GM12878 (cell line): ENCODE results near the gene AGBL1.

Experiments
- ATF3 ChIP-seq: IDR thresholded peaks from 2 replicates; pipeline ENCODE4 v1.6.1; 2011; ENCODE audit warnings: low read depth, mild to moderate bottlenecking, low read length, moderate library complexity, borderline replicate concordance; ENCODE audit errors: extremely low read depth
- CBFB ChIP-seq: IDR thresholded peaks from 2 replicates; pipeline ENCODE4 v1.6.1; 2016; ENCODE audit warnings: antibody characterized with exemption, low read depth
- CTCF ChIP-seq, 3 experiments: IDR thresholded peaks in 2 of 3; conservative IDR thresholded peaks in 1 of 3; 2 replicates each; pipeline ENCODE4 v1.5.1; 2011; ENCODE audit warnings: low read depth in 3 of 3, low read length in 3 of 3, mild to moderate bottlenecking in 3 of 3, control low read depth in 2 of 3, moderate library complexity in 2 of 3, inconsistent platforms in 1 of 3, mixed read lengths in 1 of 3; ENCODE audit not compliant: control insufficient read depth in 2 of 3, insufficient read depth in 1 of 3; ENCODE audit errors: extremely low read depth in 1 of 3
- EZH2 ChIP-seq: IDR thresholded peaks from 2 replicates; pipeline ENCODE4 v1.6.1; 2012; ENCODE audit warnings: low read depth, mild to moderate bottlenecking, control low read depth, inconsistent platforms, low read length, borderline replicate concordance; ENCODE audit not compliant: control insufficient read depth
- HDAC6 ChIP-seq: fragments of 200-600 bp; sonication (generic); IDR thresholded peaks from one replicate; pipeline ENCODE4 v1.8.0; 2017; ENCODE audit warnings: antibody characterized with exemption; ENCODE audit not compliant: unreplicated experiment
- USF2 ChIP-seq: IDR thresholded peaks from 2 replicates; pipeline ENCODE4 v1.6.1; 2011; ENCODE audit warnings: low read depth, low read length, improper control_type of control experiment, borderline replicate concordance
- TF ChIP-seq, protein P1 (sequence below): IDR thresholded peaks from 2 replicates; pipeline ENCODE4 v1.6.1; 2011; ENCODE audit warnings: mild to moderate bottlenecking, low read depth, low read length, moderate library complexity; ENCODE audit not compliant: insufficient replicate concordance
- TF ChIP-seq, protein P2 (sequence below): fragments of 450-650 bp; IDR thresholded peaks from 2 replicates; pipeline ENCODE4 v1.6.1; 2014; ENCODE audit warnings: mild to moderate bottlenecking

DNA sequence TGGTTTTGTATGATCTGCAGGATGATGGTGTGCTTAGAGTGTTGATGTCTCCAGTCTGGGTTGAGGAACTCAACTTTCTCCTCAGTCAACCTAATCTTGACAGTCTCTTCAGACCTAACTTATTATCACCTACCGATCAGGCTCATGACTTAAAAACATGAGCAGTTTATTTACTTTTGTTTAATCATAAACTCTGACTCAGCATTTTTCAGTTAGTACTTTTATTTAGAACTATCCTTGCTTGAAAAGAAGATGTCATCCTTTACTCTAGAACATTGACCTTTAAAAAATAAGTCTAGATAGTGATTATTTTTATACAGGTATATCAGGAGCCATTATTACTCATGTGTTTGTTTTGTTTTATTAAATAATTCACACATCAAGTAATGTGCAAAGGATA is 414.8 kb downstream of the AGBL1 start:
- TF ChIP-seq CTCF (IDR thresholded peaks at IDR 0.05 in 2 of 3, conservative IDR thresholded peaks at IDR 0.05 in 1 of 3; ENCODE audit: control insufficient read depth in 2 of 3, extremely low read depth in 1 of 3, insufficient read depth in 1 of 3, low read depth in 3 of 3, low read length in 3 of 3): no peak
- TF ChIP-seq, protein P1, sequence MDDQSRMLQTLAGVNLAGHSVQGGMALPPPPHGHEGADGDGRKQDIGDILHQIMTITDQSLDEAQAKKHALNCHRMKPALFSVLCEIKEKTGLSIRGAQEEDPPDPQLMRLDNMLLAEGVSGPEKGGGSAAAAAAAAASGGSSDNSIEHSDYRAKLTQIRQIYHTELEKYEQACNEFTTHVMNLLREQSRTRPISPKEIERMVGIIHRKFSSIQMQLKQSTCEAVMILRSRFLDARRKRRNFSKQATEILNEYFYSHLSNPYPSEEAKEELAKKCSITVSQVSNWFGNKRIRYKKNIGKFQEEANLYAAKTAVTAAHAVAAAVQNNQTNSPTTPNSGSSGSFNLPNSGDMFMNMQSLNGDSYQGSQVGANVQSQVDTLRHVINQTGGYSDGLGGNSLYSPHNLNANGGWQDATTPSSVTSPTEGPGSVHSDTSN: no peak
- TF ChIP-seq CBFB: no peak
- TF ChIP-seq, protein P2, sequence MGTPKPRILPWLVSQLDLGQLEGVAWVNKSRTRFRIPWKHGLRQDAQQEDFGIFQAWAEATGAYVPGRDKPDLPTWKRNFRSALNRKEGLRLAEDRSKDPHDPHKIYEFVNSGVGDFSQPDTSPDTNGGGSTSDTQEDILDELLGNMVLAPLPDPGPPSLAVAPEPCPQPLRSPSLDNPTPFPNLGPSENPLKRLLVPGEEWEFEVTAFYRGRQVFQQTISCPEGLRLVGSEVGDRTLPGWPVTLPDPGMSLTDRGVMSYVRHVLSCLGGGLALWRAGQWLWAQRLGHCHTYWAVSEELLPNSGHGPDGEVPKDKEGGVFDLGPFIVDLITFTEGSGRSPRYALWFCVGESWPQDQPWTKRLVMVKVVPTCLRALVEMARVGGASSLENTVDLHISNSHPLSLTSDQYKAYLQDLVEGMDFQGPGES: no peak
- no peak for TF ChIP-seq USF2
- no peak for TF ChIP-seq EZH2
- TF ChIP-seq ATF3: no peak
- TF ChIP-seq HDAC6: no peak
